ENCODE data around the gene ARHGAP10.

ARHGAP10 gene

DNA sequence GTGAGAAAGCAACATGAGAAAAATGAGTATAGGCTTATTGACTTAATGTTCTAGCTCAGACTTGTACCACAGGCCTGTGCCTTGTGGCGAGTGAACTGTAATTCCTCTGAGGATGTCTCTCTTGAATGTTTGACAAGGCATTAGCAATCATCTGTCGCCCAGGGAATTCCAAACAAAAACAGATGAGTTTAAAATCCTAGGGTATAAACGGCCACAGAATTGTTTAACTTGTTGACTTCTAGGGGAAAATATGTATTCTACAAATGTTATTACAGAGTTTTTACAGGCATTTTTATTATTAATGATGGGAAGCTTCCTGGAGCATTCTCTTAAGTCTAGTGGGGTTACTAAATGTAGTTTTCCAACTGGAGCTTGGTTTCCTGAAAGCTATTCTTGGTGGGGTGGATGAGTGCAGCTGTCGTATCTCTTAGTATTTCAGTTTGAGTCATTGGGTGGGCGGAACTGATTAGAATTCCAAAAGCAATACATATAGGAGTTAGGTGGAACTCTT, 40.6 kb downstream of the ARHGAP10 start:
- TF ChIP-seq, protein P1, sequence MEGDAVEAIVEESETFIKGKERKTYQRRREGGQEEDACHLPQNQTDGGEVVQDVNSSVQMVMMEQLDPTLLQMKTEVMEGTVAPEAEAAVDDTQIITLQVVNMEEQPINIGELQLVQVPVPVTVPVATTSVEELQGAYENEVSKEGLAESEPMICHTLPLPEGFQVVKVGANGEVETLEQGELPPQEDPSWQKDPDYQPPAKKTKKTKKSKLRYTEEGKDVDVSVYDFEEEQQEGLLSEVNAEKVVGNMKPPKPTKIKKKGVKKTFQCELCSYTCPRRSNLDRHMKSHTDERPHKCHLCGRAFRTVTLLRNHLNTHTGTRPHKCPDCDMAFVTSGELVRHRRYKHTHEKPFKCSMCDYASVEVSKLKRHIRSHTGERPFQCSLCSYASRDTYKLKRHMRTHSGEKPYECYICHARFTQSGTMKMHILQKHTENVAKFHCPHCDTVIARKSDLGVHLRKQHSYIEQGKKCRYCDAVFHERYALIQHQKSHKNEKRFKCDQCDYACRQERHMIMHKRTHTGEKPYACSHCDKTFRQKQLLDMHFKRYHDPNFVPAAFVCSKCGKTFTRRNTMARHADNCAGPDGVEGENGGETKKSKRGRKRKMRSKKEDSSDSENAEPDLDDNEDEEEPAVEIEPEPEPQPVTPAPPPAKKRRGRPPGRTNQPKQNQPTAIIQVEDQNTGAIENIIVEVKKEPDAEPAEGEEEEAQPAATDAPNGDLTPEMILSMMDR (IDR thresholded peaks at IDR 0.05; ENCODE audit: insufficient read depth, low read depth, low read length, missing control alignments): no peak
- DNase-seq (ENCODE audit: low read depth): no peak
- no peak overlapping the region for H3K4me3 ChIP-seq (ENCODE audit: low read depth, low read length)

DNA sequence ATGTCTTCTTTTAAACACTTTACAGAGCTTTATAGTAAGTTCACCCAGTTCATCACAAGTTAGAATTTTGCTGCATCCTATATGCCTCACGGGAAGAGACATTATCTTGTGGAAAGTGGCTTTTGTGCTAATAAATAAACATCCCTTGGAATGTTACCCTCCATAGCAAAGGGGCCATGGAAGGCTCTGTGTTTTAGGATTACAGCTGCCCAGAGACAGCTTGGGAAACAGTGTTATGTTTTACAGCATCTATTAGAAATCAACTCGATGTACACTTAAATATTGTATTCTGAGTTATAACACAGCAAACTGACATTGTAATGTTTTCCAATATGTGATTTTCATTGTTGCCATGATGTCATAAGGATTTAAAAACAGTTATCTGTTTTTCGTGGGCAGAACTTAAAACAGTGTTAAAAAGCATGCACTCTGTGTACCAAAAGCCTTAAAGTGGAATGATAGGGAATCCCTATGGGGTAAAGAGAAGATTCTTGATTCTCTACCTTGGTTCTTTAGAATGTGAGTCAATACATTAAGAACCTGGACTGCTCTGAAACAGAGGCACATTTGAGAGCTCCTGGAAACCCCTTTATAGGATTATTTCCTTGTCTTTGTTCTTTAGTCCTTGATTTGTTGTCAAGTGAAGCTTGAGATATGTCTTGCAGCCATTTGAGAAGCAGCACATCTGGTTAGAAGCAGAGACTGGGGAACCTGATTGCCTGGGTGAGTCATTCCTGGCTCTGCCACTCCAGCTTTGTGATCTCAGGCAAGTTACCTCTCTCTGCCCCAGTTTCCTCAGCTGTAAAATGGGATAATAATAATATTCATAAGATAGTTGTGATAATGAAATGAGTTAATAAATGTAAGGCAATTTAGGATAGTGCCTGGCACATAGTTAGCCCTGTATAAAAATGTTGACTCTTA, 41.6 kb downstream of the ARHGAP10 start:
- TF ChIP-seq, protein P1 (IDR thresholded peaks at IDR 0.05; ENCODE audit: insufficient read depth, low read depth, low read length, missing control alignments): no peak
- H3K4me3 ChIP-seq (ENCODE audit: low read depth, low read length): no peak overlapping the region
- peak; percentile 72 for DNase-seq (ENCODE audit: low read depth)

DNA sequence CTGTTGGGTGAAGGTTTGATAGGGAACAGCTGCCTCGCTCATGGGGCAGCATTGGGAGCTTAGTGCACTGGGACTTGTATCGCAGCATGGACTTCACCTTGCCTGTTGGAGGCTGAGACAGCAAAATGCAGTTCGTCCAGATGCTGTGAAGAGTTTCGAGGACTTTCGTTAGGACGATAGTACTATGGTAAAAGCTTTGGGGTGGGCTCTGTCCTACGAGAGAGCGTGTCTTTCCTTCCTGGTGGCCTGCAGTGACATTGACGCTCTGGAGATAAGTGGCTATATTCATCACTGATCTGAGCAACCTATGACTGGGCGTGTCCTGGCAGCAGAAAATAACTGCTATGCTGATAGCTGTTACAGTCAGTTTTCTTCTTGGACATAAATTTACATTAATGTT, 44.8 kb downstream of the ARHGAP10 start:
- no peak overlapping the region for H3K4me3 ChIP-seq (ENCODE audit: low read depth, low read length)
- DNase-seq (ENCODE audit: low read depth): no peak
- TF ChIP-seq, protein P1 (IDR thresholded peaks at IDR 0.05; ENCODE audit: insufficient read depth, low read depth, low read length, missing control alignments): no peak

DNA sequence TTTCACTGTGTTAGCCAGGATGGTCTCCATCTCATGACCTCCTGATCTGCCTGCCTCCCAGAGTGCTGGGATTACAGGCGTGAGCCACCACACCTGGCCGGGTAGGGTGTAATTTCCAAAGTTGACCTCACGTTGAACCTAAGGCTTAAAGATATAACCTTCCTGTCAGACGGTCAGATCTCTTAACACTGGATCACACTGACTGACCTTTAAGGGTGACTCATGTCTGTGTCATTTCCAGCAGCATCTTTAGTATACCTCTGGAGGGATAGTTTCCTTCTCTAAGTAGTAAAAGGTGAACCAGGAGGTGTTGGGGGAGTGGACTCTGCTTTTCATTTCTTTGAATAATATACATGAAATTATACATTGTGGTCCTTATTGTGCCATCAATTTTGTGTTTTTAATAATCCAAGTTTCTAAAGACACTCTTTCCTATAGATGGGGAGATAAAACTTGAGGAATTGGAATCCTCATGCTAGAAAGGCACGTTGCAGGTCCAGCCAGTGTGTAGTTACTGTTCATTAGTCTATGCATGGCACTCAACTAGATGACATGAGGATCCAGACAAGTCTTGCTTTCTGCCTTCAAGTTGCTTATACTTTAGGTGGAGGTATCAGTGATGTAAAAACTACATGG, 45.7 kb downstream of the ARHGAP10 start:
- DNase-seq (ENCODE audit: low read depth): peak; percentile 65
- TF ChIP-seq, protein P1 (IDR thresholded peaks at IDR 0.05; ENCODE audit: insufficient read depth, low read depth, low read length, missing control alignments): no peak
- H3K4me3 ChIP-seq (ENCODE audit: low read depth, low read length): no peak overlapping the region

DNA sequence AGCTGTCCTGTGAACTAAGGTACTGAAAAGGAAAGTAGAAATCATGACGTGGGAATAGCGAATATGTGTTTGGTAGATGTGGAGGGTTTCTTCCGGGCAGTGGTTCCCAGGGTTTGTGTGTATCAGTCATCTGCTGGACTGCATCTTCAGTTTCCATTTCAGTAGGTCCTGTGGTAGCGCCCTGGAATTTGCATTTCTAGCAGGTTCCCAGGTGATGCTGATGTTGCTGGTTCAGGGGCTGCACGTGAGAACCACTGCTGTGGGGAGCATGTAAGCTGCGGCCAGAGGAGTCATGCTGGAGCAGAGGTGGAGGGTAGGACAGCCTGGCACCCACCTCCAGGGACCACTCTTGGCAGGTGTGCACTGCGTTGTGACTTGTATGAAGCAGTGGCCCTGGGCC, 47.1 kb downstream of the ARHGAP10 start:
- TF ChIP-seq, protein P1 (IDR thresholded peaks at IDR 0.05; ENCODE audit: insufficient read depth, low read depth, low read length, missing control alignments): no peak
- peak overlapping the region; percentile 44 for H3K4me3 ChIP-seq (ENCODE audit: low read depth, low read length)

DNA sequence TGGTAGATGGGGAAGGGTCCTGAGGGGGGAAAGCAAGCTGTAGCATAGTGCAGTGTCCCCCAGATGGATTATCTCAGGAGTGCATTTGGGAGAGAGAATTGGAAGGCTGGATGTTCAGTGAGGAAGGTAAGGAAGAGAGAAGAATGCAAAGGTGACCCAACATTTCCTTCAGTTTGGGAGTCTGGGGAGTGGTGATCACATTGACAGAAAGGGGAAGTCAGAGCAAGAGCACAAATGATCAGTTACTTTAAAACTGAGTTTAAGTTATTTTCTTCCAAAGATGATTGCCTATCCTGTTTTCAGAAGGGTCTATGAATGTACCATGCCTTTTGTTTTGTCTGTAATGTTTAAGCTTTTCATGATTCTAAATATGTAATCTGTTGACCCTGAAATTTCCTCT, 47.6 kb downstream of the ARHGAP10 start:
- peak overlapping the region; percentile 44 for H3K4me3 ChIP-seq (ENCODE audit: low read depth, low read length)
- no peak for DNase-seq (ENCODE audit: low read depth)
- TF ChIP-seq, protein P1 (IDR thresholded peaks at IDR 0.05; ENCODE audit: insufficient read depth, low read depth, low read length, missing control alignments): no peak

More for the DNA sequence above, 47.1 kb downstream of the ARHGAP10 start:
- peak; percentile 98 for DNase-seq (ENCODE audit: low read depth)

Measured in GM12865 (cell line).